HK-2 (cell line): ENCODE data around the gene HOXA5.

Experiments used
- DNase-seq: peaks from one replicate; pipeline ENCODE4 v3.0.0-alpha.2; 2018; ENCODE audit not compliant: unreplicated experiment

HOXA5 gene

GRCh38 chr7:27119412-27119911 lies 24.0 kb downstream of the HOXA5 start:
- DNase-seq, result no peak

GRCh38 chr7:27118580-27118979 lies 24.9 kb downstream of the HOXA5 start:
- DNase-seq, result no peak

GRCh38 chr7:27117887-27118491 lies 25.5 kb downstream of the HOXA5 start:
- peak; percentile 71 for DNase-seq

- DNase-seq, result peak; percentile 58
Observed at GRCh38 chr7:27116962-27117886, 26.3 kb downstream of the HOXA5 start.

- DNase-seq, result no peak
Observed at GRCh38 chr7:27116031-27116961, 27.2 kb downstream of the HOXA5 start.

- DNase-seq, result peak; percentile 88
Observed at GRCh38 chr7:27115221-27116026, 28.1 kb downstream of the HOXA5 start.

GRCh38 chr7:27114881-27115220 lies 28.6 kb downstream of the HOXA5 start:
- no peak for DNase-seq

GRCh38 chr7:27113991-27114769 lies 29.3 kb downstream of the HOXA5 start:
- no peak for DNase-seq

GRCh38 chr7:27112955-27113949 lies 30.2 kb downstream of the HOXA5 start:
- no peak for DNase-seq

- DNase-seq, result no peak
Observed at GRCh38 chr7:27112361-27112760, 31.1 kb downstream of the HOXA5 start.

GRCh38 chr7:27111751-27112277 lies 31.7 kb downstream of the HOXA5 start:
- DNase-seq, result no peak

GRCh38 chr7:27111042-27111750 lies 32.3 kb downstream of the HOXA5 start:
- DNase-seq, result no peak

- DNase-seq, result no peak
Observed at GRCh38 chr7:27110186-27111031, 33.1 kb downstream of the HOXA5 start.

- no peak for DNase-seq
Observed at GRCh38 chr7:27109466-27110185, 33.9 kb downstream of the HOXA5 start.

GRCh38 chr7:27108390-27109127 lies 34.9 kb downstream of the HOXA5 start:
- no peak for DNase-seq
